GM23338 (cell line): Measurements from ENCODE around the gene URAD.

ENCODE experiments used
- CREB1 ChIP-seq: fragments of 250-450 bp; sonication (Bioruptor Pico); IDR thresholded peaks from 2 replicates; pipeline ENCODE4 v1.5.0; 2020; ENCODE audit warnings: low read depth, mild to moderate bottlenecking, moderate library complexity
- CTCF ChIP-seq, 2 experiments: fragments of 200-600 bp in 1 of 2; sonication (generic) in 1 of 2; conservative IDR thresholded peaks; 2 replicates each; pipeline versions ENCODE4 v1.5.1 to v1.6.1; 2016 to 2017; ENCODE audit warnings: antibody characterized with exemption in 2 of 2, low read depth in 2 of 2, mild to moderate bottlenecking in 2 of 2, moderate library complexity in 1 of 2
- ETS1 ChIP-seq: IDR thresholded peaks from 2 replicates; pipeline ENCODE4 v1.6.1; 2016; ENCODE audit warnings: antibody characterized with exemption
- EZH2 ChIP-seq: fragments of 200-600 bp; sonication (generic); IDR thresholded peaks from one replicate; pipeline ENCODE4 v1.8.0; 2017; ENCODE audit warnings: antibody characterized with exemption, mild to moderate bottlenecking, low read depth; ENCODE audit not compliant: unreplicated experiment
- EZH2phosphoT487 ChIP-seq: fragments of 200-600 bp; sonication (generic); IDR thresholded peaks from one replicate; pipeline ENCODE4 v1.8.1; 2018; ENCODE audit warnings: antibody characterized with exemption; ENCODE audit not compliant: unreplicated experiment
- JUNB ChIP-seq: IDR thresholded peaks from one replicate; pipeline ENCODE4 v1.6.1; 2016; ENCODE audit warnings: antibody characterized with exemption; ENCODE audit not compliant: unreplicated experiment
- NANOG ChIP-seq: IDR thresholded peaks from 2 replicates; pipeline ENCODE4 v1.6.1; 2016; ENCODE audit warnings: antibody characterized with exemption, borderline replicate concordance
- POLR2AphosphoS5 ChIP-seq: IDR thresholded peaks from 2 replicates; pipeline ENCODE4 v1.6.1; 2016; ENCODE audit warnings: antibody characterized with exemption, low read depth
- REST ChIP-seq: IDR thresholded peaks from one replicate; pipeline ENCODE4 v1.6.1; 2018; ENCODE audit warnings: antibody characterized with exemption; ENCODE audit not compliant: unreplicated experiment
- STAT1 ChIP-seq: IDR thresholded peaks from one replicate; pipeline ENCODE4 v1.6.1; 2016; ENCODE audit warnings: antibody characterized with exemption; ENCODE audit not compliant: unreplicated experiment
- ZNF114 ChIP-seq: fragments of 250-450 bp; sonication (Bioruptor Pico); IDR thresholded peaks from 2 replicates; pipeline ENCODE4 v1.5.0; 2020; ENCODE audit warnings: mild to moderate bottlenecking, moderate library complexity
- ZNF331 ChIP-seq: fragments of 250-450 bp; sonication (Bioruptor Pico); IDR thresholded peaks from 2 replicates; pipeline ENCODE4 v1.5.0; 2020; ENCODE audit warnings: low read depth, mild to moderate bottlenecking, moderate library complexity
- ZNF462 ChIP-seq: fragments of 250-450 bp; sonication (Bioruptor Pico); IDR thresholded peaks from 2 replicates; pipeline ENCODE4 v1.5.0; 2020; ENCODE audit warnings: mild to moderate bottlenecking, moderate library complexity

- peak in 1 of 2 experiments; percentile 17; a peak in 1 of 4 replicates for TF ChIP-seq CTCF (conservative IDR thresholded peaks at IDR 0.05; ENCODE audit: low read depth in 2 of 2)
- no peak for TF ChIP-seq POLR2AphosphoS5
- TF ChIP-seq EZH2 = peak; percentile 77
- no peak for TF ChIP-seq REST
- peak; percentile 73 for TF ChIP-seq EZH2phosphoT487
- TF ChIP-seq ZNF114 (CRISPR knock-in tag) = no peak
- TF ChIP-seq CREB1 (CRISPR knock-in tag) = 0 out of 2 replicates have a peak, but pooled peaks have one; percentile 54
- no peak for TF ChIP-seq NANOG
- no peak for TF ChIP-seq ZNF331 (CRISPR knock-in tag)
- TF ChIP-seq ETS1 = no peak
- TF ChIP-seq JUNB = no peak
- no peak for TF ChIP-seq STAT1
- no peak for TF ChIP-seq ZNF462 (CRISPR knock-in tag)
Measured at GRCh38 chr13:27968316-27969081, 20.0 kb downstream of the URAD start.
